NT2/D1 (cell line): ENCODE results near the gene ZDHHC20.

Experiments used
- YY1 ChIP-seq: IDR thresholded peaks from 2 replicates; pipeline ENCODE4 v1.6.1; 2011; ENCODE audit not compliant: insufficient read length, insufficient read depth
- ZNF274 ChIP-seq: IDR thresholded peaks from 2 replicates; pipeline ENCODE4 v1.6.1; 2011; ENCODE audit warnings: mild to moderate bottlenecking, low read depth, low read length

DNA sequence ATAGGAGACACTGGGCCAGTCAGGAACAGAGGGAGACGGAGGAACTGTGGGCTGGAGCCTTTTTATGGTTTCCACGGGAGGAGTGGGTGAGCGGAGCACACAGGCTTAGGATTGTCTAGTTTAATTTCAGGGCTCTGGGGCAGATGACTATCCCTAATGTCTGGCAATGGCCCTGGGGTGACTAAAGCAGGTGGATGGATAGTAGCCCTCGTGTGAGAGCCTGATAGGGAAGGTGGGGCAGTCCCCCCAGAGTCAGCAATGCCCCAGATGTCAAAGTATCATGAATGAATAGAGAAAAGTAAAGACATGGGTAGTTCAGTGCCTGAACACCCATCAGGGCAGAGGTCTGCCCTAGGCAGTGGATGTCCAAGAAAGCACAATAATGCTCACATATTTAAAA, 94.2 kb downstream of the ZDHHC20 start:
- TF ChIP-seq YY1 (no peak), ZNF274 (no peak)
